HG02571 (cell line): ENCODE measurements around the gene GATB.
"Not testable (repeated sequence)": the region's sequence is repeated elsewhere in the genome, so short reads cannot be mapped to it uniquely, and the experiment has no call there.

Source experiments
- ATAC-seq: cut with Tn5 transposase; IDR thresholded peaks from one replicate; pipeline ENCODE4 v1.9.1; 2021; ENCODE audit warnings: mild to moderate bottlenecking, moderate library complexity; ENCODE audit not compliant: unreplicated experiment

Gene GATB

DNA sequence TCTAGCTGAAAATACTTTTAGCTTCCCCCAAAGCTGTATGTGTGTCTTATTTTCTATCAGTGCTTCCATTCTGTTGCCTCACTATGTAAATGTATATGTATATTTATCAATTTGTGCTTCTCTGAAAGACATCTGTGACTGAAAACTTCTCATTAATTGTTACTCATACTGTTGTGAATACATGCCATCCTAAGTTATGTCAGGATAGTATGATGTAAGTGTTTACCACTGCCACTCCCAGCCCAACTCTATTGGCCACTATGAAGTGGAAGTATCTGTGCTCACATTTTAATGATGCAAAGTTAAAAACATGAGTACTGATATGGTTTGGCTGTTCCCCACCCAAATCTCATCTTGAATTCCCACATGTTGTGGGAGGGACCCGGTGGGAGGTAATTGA is 24.4 kb downstream of the GATB start:
- ATAC-seq, result no peak

DNA sequence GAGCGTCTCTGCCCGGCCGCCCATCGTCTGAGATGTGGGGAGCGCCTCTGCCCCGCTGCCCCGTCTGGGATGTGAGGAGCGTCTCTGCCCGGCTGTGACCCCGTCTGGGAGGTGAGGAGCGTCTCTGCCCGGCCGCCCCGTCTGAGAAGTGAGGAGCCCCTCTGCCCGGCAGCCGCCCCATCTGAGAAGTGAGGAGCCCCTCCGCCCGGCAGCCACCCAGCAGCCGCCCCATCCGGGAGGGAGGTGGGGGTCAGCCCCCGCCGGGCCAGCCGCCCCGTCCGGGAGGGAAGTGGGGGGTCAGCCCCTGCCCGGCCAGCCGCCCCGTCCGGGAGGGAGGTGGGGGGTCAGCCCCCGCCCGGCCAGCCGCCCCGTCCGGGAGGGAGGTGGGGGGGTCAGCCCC is 29.1 kb downstream of the GATB start:
- not testable (repeated sequence) for ATAC-seq

DNA sequence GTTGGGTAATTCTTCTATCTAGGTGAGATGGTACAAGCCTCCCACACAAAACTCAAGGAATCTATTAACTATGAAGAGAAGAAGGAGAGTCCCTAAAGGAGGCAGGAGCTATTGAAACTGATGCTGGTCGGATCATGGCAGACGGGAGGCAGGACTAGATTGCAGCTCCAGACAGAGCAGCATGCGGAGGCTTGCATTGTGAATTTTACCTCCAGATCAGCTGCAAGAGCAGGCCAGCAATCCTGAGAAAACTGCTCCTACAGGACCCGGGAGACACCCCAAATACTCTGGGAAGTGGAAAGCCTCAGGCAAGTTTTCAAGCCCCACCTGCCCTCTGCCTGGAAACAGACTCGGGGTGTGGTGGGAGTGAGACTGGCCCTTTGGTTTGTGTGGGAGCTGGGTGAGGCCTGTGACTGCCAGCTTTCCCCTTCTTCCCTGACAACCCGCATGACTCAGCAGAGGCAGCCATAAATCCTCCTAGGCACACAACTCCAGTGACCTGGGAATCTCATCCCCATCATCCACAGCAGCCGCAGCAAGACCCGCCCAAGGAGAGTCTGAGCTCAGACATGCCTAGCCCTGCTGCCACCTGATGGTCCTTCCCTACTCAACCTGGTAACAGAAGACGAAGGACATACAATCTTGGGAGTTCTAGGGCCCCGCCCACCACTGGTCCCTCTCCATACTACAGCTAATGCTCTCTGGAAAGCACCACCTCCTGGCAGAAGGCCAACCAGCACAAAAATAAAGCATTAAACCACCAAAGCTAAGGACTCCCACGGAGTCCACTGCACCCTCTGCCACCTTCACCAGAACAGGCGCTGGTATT is 30.9 kb downstream of the GATB start:
- ATAC-seq, result no peak

- no peak for ATAC-seq
Observed at GRCh38 chr4:151728679-151729078, 32.1 kb downstream of the GATB start.

DNA sequence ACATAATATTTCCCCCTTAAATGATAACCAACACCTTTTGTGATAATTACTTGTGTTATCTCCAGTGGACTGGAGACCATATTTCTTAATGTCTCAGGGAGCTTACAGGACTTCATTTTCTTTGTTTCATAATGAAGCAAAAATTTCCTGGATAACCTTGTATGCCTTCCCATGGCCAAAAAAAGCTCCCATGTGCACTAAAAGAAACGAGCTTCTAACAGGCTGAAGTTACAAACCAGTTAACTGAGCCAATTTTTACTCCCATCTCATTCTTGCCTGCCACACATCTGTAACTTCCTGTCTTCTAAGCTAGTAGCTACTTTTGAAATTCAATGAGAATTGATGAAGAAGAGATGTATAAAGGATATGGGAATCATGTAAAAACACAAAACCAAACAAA is 32.8 kb downstream of the GATB start:
- ATAC-seq, result no peak

GRCh38 chr4:151727365-151727764 is 33.4 kb downstream of the GATB start:
- ATAC-seq, result no peak

DNA sequence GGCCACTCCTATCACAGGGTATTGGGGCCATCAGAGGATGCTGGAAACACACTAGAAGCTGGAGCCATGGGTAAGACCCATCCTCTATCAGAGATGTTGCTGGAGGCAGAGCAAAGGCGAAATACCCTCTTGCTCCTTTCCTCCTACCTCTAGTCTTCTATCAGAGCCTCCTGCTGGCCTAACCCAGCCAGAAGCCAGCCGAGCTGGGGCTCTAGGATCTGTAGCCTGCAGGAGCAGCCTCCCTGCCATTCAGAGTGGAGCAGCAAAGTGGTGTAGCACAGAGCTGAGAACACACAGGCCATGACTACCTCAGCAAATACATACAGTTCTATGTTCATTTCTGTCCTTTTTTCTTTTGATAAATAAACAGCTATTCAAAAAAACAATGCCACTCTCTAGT is 35.7 kb downstream of the GATB start:
- no peak for ATAC-seq

DNA sequence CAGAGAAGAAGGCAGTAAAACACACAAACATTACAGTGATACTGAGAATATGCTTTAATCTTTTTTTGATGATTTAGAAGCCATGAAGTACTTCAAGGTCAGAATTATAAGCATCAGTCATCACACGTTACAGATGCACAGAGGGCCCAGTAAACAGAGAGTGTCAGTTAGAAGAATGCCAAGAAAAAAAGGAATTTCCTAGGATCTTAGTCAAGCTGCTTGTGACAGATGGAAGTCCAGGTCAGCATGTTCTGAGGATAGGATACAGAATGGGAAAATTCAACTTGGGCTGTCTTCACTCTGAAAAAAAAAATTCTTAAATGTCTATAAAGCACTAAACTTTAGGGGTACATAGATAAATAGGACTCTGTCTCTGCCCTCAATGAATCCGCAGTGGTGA is 38.9 kb downstream of the GATB start:
- ATAC-seq, result no peak

DNA sequence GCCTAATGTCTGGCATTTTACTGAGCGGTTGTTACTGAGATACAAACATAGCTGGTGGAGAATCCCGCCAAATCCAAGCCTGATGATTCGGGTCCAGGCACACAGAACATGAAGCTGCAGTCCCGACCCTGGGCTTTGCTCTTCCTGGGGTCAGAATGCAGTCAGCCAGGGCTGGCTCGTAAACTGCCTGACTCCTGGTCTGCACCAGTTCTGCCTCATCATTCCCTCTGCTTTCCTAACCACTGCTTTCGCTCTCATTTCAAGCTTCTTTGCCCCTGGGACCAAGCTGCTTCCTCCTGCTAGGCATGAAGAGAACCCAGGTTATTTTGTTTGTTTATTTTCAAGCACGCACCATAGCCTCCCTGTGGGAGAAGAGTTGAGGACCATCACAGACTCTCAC is 39.3 kb downstream of the GATB start:
- no peak for ATAC-seq

- ATAC-seq, result no peak
Observed at GRCh38 chr4:151719956-151720334, 40.9 kb downstream of the GATB start.

- no peak for ATAC-seq
Observed at GRCh38 chr4:151718984-151719955, 41.5 kb downstream of the GATB start.

DNA sequence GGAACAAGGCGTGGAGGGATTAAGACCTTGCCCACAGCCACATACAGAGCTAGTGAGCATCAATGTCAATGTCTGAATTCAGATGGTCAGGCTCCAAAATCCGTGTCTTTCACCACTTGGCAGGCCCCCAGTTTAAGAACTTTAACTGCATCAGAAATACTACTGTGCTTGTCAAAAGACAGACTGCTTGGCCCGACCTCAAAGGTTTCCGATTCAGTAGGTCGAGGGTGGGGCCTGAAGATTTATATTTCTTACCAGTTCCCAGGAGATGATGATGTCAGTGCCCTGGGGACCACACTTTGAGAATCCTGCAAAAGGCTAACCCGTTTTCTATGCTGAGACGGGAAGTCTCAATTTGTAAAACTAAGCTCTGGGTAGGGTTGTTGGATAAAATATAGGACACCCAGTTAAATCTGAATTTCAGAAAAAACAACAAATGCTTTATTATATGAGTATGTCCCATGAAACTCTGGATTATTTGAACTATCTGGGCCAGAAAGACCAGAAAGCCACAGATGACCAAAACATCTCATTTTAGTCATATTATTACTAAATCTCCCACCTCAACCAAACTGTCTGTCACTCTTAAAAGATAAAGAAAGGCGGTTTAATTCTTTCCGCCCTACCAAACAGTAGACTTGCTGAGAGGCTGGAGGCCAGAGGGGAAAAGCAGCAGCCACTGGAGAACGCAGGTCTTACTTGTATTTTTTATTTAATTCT is 42.7 kb downstream of the GATB start:
- ATAC-seq, result no peak

DNA sequence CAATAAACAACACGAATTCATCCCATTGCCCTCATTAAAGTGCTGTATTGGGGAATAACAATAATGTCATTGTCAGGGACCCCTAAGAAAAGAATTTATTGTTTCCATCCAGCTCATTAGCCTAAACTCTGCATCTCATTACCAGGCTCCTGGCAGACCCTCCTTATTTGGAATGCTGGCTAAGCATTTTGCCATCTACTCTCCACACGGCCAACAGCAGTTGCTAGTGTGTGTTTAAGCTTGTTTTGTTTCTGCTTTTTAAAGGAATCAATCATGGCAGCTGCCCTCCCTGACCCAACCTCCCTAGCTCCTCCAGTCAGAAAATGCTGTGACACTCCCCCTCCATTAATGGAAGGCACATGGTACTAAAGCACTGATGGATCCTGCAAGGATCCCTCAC is 43.5 kb downstream of the GATB start:
- no peak for ATAC-seq

DNA sequence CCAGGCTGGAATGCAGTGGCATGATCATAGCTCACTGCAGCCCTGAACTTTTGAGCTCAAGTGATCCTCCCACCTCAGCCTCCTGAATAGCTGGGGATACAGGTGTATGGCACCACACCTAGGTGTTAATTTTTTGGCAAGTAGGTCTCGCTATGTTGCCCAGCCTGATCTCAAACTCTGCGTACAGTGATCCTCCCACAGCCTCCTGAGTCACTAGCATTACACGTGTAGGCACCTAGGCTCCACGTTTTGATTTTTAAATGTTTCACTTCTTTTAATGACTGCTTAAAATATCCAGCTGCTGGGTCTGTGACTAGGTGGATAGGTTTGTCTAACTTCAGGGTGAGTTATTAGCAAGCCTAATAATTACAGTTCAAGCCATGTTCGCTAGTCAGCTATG is 44.5 kb downstream of the GATB start:
- ATAC-seq, result no peak

GRCh38 chr4:151715881-151716280 is 44.9 kb downstream of the GATB start:
- no peak for ATAC-seq

DNA sequence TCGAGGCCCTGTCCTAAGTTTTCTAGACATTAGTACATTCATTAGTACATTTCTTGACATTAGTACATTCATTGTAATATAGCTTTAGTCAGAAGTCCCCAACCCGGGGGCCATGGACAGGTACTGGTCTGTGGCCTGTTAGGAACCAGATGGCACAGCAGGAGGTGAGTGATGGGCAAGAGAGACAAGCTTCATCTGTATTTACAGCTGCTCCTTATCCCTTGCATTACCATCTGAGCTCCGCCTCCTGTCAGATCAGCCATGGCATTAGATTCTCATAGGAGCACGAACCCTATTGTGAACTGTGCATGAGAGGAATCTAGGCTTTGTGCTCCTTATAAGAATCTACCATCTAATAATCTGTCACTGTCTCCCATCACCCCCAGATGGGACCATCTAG is 48.0 kb downstream of the GATB start:
- ATAC-seq, result no peak

DNA sequence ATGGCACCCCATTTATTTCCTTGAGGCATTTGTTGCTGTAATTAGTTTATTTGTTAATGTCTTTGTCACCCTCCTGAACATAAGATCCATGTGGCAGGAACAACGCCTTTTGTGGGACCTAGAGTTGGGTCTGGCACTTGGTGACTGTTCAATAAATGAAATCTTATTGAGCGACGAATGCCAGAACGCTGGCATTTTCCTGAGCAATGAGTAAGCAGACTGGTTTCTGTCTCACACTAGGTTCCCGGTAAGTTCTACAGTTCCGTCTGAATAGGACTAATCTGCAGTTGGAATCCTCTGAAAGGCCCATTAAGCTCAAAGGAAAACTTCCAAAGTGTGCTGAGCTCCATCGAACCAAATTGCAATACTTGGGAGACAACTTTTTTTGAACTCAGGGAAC is 49.2 kb downstream of the GATB start:
- ATAC-seq, result no peak

- no peak for ATAC-seq
Observed at GRCh38 chr4:151709587-151709986, 51.2 kb downstream of the GATB start.

DNA sequence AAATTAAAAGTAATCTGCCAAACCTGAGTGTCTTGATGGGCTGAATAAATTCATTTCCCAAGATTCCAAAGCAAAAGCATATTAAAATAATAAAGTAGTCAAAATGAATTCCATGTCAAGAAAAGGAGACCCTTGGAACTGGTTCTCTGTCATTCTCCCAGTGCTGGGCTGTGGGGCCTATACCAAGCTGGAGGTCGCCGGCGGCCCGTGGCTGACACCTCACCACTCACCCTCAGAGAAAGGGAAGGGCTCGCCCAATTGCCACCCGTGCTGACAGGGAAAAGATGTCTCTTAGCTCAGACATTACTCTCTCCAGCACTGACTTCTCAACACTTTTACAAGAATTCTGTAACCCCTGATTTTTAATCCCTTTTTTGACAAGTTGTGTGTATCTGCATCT is 51.7 kb downstream of the GATB start:
- no peak for ATAC-seq

GRCh38 chr4:151708100-151708499 is 52.7 kb downstream of the GATB start:
- ATAC-seq, result no peak

GRCh38 chr4:151703401-151703800 is 57.4 kb downstream of the GATB start:
- ATAC-seq, result no peak
